Middle frontal gyrus (tissue), 1 donor: ENCODE data around the gene PRKG2.

Source experiments
- DNase-seq: peaks from one replicate; pipeline ENCODE4 v3.0.0-alpha.2; 2015; ENCODE audit warnings: low spot score; ENCODE audit errors: extremely low spot score

PRKG2 gene

GRCh38 chr4:81218206-81218605 lies 3.2 kb upstream of the PRKG2 start:
- no peak for DNase-seq

GRCh38 chr4:81217779-81218178 lies 2.8 kb upstream of the PRKG2 start:
- no peak for DNase-seq

- DNase-seq = no peak
Measured at GRCh38 chr4:81215931-81216330, 909 bp upstream of the PRKG2 start.

GRCh38 chr4:81214144-81214880 lies 710 bp downstream of the PRKG2 start:
- no peak for DNase-seq

GRCh38 chr4:81213671-81214070 lies 1.4 kb downstream of the PRKG2 start:
- DNase-seq = no peak

- no peak for DNase-seq
Measured at GRCh38 chr4:81211956-81212355, 3.1 kb downstream of the PRKG2 start.

- DNase-seq = no peak
Measured at GRCh38 chr4:81207828-81208227, 7.2 kb downstream of the PRKG2 start.

GRCh38 chr4:81205302-81205701 lies 9.7 kb downstream of the PRKG2 start:
- no peak for DNase-seq

- no peak for DNase-seq
Measured at GRCh38 chr4:81204571-81204970, 10.5 kb downstream of the PRKG2 start.

GRCh38 chr4:81199831-81200230 lies 15.2 kb downstream of the PRKG2 start:
- no peak for DNase-seq

- DNase-seq = no peak
Measured at GRCh38 chr4:81198609-81199008, 16.4 kb downstream of the PRKG2 start.

- DNase-seq = no peak
Measured at GRCh38 chr4:81197864-81198524, 17.0 kb downstream of the PRKG2 start.

- no peak for DNase-seq
Measured at GRCh38 chr4:81196126-81196650, 18.8 kb downstream of the PRKG2 start.

- no peak for DNase-seq
Measured at GRCh38 chr4:81195475-81195874, 19.5 kb downstream of the PRKG2 start.

- DNase-seq = no peak
Measured at GRCh38 chr4:81194286-81194685, 20.7 kb downstream of the PRKG2 start.

GRCh38 chr4:81180916-81181315 lies 34.1 kb downstream of the PRKG2 start:
- DNase-seq = no peak

- no peak for DNase-seq
Measured at GRCh38 chr4:81179326-81179725, 35.7 kb downstream of the PRKG2 start.

GRCh38 chr4:81173213-81173612 lies 41.8 kb downstream of the PRKG2 start:
- no peak for DNase-seq

GRCh38 chr4:81166458-81167160 lies 48.4 kb downstream of the PRKG2 start:
- peak; percentile 20 for DNase-seq

GRCh38 chr4:81165861-81166430 lies 49.1 kb downstream of the PRKG2 start:
- no peak for DNase-seq

GRCh38 chr4:81164623-81165416 lies 50.2 kb downstream of the PRKG2 start:
- DNase-seq = no peak
